SIG-M5 treated with dmso at 0.1 percent for 504 hours (cell line): ENCODE measurements around the gene CTDP1.
"Not testable (repeated sequence)": the region's sequence is repeated elsewhere in the genome, so short reads cannot be mapped to it uniquely, and the experiment has no call there.

Source experiments
- DNase-seq: peaks from one replicate; lab custom pipeline; 2025; ENCODE audit not compliant: unreplicated experiment; lab: John Stamatoyannopoulos, UW

The CTDP1 gene

DNA sequence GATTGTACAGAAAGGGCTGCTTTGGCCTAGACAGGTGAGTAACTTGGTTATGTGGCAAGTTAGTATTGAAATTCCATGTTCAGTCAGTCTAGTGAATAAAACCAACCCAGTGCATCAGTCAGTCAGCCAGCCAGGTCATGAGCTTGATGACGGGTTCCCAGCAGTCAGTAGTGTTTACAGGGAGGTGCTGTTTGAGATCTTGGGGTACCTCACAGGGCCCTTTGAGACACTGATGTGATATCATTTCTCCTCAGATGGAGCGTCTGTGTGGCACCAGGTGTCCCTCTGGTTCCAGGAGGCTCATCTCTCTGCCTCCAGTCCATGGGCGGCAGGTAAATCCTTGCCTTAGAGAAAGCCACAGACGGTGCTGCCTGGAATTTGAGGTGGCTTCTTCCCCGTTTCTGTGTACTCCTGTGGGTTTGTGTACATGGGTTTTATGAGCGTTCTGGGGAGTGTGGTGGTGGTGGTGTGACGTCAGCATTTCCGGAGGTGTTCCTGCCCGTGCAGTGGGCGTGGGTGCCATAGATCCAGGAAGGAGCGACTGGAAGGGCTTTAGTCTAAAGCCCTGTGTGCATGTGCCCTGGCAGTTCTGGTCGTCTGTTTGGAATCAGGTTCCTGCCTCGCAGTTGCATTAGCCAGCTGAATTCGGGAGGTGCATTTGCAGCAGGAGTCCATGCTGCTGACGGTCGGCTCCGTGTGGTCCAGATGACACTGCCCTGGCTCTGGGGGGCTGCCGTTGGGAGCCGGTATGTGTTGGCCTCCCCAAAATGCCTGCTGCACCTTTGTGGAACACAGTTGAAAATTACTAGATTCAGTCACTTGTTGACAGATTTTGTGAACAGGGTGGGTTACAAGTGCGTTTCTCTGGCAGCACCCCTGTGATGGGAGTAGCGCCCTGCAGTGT, 2.1 kb downstream of the CTDP1 start:
- peak; percentile 6 for DNase-seq

DNA sequence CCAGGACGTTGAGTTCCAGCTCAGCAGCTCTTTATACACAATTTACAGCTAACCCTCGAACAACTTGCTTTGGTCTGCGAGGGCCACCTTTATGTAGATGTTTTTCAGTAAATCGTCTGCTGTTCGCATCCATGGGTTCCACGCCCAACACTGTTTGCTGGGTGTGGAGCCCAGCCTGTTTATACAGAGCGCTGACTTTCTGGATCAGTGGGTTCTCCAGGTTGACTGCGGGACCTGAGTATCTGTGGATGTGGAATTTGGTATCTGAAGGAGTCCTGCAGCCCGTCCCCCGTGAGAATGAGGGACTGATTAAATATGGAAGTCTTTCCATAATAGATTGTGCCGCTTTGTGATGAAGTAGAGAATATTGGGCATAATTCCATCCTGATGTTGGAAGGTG, 2.9 kb downstream of the CTDP1 start:
- no peak for DNase-seq

- peak; percentile 55 for DNase-seq
These were observed 3.5 kb downstream of the CTDP1 start for GRCh38 chr18:79682894-79683625.

- no peak for DNase-seq
These were observed 4.2 kb downstream of the CTDP1 start for GRCh38 chr18:79683626-79684282.

- DNase-seq = no peak
These were observed 4.7 kb downstream of the CTDP1 start for GRCh38 chr18:79684283-79684631.

DNA sequence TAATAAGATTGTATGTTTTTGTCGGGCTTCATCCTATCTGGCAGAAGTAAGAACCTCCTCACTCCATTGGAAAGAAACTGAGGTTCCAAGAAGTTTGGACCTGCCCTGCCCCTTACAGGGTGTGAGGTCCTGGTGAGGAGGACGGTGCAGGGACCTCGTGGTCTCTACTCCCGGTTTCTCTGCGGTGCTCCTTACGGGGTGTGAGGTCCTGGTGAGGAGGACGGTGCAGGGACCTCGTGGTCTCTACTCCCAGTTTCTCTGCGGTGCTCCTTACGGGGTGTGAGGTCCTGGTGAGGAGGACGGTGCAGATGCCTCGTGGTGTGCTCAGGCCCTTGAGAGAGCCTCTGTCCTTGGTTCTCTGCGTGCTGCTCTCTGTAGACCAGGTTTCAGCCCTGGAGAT, 5.2 kb downstream of the CTDP1 start:
- DNase-seq = no peak

DNA sequence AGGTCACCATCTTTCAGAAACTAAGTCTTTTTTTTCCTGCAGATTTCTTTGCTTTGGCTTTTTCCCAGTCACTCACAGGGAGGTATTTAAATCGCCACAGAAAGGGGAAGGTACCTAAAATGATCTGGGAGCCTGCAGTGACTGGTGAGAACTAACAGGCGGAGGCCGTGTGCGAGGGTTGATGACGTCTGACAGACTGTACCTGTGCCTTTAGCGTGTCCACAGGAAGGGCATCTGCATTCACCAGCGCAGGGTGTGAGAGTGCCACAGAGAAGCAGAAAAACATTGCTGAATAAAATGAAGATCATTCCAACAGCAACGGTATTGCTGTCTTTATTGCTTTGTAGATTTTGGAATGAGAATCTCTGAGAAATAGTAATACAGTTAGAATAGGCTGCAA, 5.7 kb downstream of the CTDP1 start:
- DNase-seq = no peak

DNA sequence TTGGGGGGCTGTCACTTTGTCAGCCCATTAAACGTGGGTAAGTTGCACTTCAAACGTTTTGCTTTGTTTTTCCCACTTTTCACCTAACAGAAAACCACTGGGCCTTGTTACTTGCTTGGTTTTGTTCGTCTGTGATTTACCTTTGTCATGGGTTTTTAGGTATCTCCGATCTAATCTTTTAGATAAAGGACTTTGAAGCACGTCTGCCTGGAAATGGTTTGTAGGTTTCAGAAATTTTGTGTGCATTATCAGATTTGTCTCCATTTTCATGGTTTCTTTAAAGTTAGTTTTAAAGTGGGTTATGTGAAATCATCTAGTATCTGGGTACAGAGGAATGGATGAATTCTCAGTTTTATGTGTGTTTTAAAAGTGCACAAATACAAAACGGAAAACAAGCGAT, 6.4 kb downstream of the CTDP1 start:
- no peak for DNase-seq

- peak; percentile 22 for DNase-seq
These were observed 8.2 kb downstream of the CTDP1 start for GRCh38 chr18:79687806-79688205.

DNA sequence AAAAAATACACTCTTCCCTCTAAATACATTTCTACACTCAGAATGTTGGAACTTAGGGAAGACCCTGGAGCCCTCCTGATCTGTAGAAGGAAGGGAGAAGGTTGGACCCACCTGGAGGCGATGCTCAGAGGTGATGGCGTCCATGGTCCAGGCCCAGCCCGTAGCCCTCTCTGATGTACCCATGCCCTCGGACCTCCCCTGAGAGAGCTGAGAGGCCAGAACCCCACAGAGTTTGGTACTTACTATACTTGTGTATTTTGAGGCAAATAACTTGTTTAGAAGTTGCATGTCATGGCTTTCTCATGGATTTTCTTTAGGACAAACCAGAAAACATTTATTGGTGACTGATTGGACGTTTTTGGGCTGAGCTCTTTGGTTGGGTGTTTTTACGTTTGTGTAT, 10.5 kb downstream of the CTDP1 start:
- no peak for DNase-seq

DNA sequence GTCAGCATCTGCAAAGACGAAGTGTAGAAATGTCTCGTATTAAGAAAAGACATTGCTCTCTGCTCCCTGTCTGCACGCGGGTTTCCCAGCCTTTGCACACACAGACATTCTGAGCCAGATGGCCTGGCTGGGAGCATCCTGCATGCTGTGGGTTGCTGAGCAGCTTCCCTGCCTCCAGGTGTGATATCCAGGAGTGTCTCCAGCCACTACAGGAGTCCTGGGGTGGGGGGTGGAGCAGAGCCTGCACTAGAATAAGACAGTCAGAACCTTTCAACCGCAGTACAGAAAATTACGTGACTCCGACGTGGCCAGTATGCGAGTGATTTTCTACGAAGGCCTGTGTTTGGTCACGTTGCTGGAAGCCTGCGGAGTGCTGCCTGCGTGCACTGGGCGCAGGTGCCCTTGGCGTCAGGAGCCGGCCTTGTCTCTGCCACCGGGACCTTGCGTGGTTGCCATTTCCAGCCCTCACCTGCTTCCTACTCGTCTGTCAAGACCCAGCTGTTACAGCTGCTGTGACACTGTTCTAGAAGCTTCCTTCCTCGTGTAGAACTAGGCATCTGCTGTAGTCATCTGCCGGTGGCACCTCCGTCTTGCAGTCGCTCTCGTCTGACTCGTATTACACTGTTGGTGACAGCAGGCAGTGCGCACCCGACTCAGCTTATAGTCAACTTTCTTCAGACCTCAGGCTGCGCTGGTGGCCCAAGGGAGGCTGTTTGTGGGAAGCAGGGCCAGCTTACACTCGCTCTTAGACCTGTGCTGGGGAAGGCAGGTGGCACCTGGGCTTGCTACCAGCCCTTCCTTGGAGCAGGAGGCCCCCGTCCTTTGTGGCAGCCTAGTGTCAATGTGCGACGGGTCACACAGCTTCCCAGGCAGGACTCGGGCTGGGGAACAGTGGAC, 11.2 kb downstream of the CTDP1 start:
- DNase-seq = no peak

DNA sequence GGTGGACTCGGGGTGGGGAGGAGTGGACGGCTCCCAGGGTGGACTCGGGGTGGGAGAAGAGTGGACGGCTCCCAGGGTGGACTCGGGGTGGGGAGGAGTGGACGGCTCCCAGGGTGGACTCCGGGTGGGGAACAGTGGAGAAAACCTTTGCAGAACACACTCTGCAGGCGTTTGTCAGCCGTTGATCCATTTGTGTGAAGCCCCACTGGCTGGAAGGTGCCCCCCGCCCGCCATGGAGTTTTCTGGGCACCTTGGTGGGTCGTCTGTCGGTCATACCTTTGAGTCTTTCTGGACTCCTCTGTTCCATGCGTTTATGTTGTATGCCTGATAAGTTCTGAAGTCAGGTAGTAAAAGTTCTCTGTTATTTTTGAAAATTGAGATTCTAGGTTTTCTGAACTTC, 12.5 kb downstream of the CTDP1 start:
- DNase-seq = no peak

DNA sequence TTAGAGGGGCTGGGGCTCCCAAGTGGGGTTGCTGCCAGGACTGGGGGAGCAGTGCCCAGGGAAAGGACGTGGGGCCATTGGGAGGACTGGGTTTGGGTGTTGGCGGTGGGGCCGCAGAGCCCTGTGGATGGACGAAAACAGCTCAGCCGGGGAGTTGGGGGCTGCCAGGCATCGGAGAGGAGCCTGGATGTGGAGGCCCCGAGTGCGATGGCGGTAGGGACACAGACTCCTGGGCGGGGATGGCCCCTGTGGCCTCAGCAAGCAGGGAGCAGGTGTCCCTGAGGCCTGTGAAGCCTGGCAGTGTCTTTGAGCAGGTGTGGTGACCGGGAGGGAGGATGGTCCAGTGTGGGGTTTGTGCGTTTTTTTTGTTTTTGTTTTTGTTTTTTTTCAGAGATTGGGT, 13.3 kb downstream of the CTDP1 start:
- DNase-seq = no peak

DNA sequence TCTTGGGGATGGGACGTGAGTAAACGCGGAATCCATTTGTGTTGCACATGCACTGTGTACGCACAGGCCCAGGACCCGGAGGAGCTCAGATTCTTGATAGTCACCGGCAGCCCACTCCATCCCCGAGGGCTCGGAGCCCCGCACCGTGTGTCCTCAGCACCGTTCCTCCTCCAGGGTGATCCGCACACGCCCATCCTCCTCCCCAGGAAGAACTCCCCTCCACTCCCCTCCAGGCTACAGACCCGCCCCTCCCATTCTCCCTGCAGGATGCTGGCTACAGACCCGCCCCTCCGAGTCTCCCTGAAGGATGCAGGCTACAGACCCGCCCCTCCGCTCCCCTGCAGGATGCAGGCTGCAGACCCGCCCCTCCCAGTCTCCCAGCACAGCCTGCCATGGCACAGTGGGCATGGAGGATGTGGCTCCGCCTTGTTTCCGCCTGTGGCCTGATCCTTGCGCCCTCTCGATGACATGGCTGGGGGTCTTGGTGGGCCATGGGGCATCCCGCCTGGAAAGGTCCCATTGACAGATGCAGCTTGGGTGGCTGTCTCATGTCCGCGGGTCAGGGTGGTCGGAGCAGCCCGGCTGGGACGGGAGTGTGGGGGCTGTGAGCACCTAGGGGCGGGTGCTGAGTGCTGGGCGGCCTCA, 14.1 kb downstream of the CTDP1 start:
- DNase-seq = no peak

GRCh38 chr18:79694206-79694894, 14.7 kb downstream of the CTDP1 start:
- not testable (repeated sequence) for DNase-seq

- DNase-seq = no peak
These were observed 15.3 kb downstream of the CTDP1 start for GRCh38 chr18:79694895-79695213.

DNA sequence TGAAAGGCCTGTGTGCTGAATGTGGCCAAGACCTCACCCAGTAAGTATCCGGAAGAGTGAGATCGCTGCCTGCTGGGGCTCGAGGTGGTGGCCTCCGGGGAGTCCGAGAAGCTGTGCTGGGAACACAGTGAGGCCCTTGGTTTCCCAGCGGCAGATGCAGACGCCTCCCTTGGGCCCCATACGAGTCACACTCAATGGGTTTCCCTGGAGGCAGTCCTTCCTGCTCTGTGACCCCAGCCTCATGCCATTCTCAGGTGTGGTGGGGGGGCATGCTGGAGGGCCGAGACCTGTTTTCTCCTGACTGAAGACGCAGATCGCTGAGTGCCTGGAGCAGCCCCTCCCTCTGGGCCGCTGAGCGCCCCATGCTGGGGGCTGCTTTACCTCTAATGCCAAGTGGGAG, 15.7 kb downstream of the CTDP1 start:
- DNase-seq = no peak

DNA sequence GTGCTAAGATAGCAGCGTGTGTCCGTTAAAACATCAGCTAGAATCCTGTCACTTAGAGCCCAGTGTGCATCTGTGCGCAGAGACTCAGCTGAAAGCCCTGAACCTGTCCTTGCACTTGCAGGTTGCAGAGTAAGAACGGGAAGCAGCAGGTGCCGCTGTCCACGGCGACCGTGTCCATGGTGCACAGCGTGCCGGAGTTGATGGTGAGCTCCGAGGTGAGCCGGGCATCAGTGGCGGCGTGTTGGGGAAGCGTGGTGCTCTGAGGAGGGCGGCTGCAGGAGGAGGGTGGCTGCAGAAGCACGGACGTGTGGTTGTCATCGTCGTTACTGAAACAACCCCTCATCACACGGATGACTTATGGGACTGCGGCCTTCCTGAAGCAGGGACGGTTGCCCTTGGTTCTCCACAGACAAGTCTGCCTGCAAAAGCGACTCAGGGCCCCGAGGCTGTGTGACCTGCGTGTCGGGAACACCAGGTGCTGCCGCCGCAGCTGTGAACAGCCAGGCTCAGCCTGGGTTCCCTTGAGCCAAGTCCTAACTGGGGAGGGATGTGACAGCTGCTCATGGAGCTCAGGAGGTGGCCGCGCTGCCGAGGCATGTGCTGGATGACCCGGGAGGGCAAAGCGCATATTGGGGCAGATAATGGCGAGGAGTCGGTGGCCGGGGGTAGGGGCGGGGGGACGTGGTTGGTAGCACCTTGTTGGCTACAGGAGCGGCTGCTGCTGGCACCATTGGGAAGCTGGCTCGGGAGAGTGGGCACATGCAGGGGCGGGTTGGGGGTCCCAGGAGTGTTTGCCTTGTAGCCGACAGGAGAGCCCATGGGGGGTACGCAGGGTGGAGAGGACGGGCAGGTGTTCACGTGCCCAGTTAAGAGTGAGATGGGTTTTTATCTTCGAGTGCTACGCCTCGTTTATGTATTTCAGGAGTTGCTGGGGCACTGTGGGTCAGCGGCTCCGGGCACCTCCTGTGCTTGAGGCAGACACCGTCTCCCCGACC, 16.6 kb downstream of the CTDP1 start:
- no peak for DNase-seq

GRCh38 chr18:79697178-79697577, 17.6 kb downstream of the CTDP1 start:
- no peak for DNase-seq
